A172 (cell line): ENCODE data around the gene ZBTB25. TPM values are rescaled to one million over a fixed set of nuclear protein-coding genes. Genes with fewer than 3 reads are reported as not detected.

ENCODE experiments used
- total RNA-seq: library from RNA; depleted of rRNA; stranded (reverse); fragments of >200 nt; shearing (Covaris generic); gene quantifications from 2 replicates; pipeline ENCODE4 v1.2.3, GENCODE V29; 2014; rRNA removed

Gene ZBTB25
- total RNA-seq, 1 experiment from 2014 or later, result 1.1 TPM

Other genes starting within 250 kb of the ZBTB25 start
- gene ESR2, start 209.5 kb downstream of the ZBTB25 start, total RNA-seq, result 0.17 TPM in 1 of 2 replicates, not detected in the other
- 29.6 and 48.2 TPM in 2 replicates for gene MTHFD1, start 115.5 kb downstream of the ZBTB25 start, total RNA-seq
- 1.6 and 1.9 TPM in 2 replicates for gene AKAP5, start 38.3 kb downstream of the ZBTB25 start, total RNA-seq
- gene ZBTB1, start 932 bp upstream of the ZBTB25 start, total RNA-seq, result 33.3 and 37.8 TPM in 2 replicates
- 0.05 TPM in 1 of 2 replicates, not detected in the other for gene HSPA2, start 36.9 kb upstream of the ZBTB25 start, total RNA-seq
- gene PPP1R36, start 46.1 kb upstream of the ZBTB25 start, total RNA-seq, result 0.69 TPM in 1 of 2 replicates, not detected in the other
- 11.2 and 12.3 TPM in 2 replicates for gene PLEKHG3, start 200.6 kb upstream of the ZBTB25 start, total RNA-seq